HG03066 (cell line): Measurements from ENCODE around the gene INPPL1.

ENCODE experiments used
- ATAC-seq: cut with Tn5 transposase; IDR thresholded peaks from one replicate; pipeline ENCODE4 v1.9.1; 2021; ENCODE audit warnings: low read depth; ENCODE audit not compliant: unreplicated experiment

Gene INPPL1

GRCh38 chr11:72209101-72209500 is 15.5 kb upstream of the INPPL1 start:
- no peak for ATAC-seq

- no peak for ATAC-seq
These were observed 7.9 kb upstream of the INPPL1 start, which contains the start of gene FOLR2 for GRCh38 chr11:72216638-72217037. Gene FOLR2, plus strand, starts transcription at chr11:72216794. Its CDS starts 1,791 bp downstream, at chr11:72218585.

GRCh38 chr11:72217841-72218240 is 6.7 kb upstream of the INPPL1 start:
- no peak for ATAC-seq

GRCh38 chr11:72218251-72218745 is 6.3 kb upstream of the INPPL1 start:
- no peak for ATAC-seq

GRCh38 chr11:72220696-72221363 is 3.7 kb upstream of the INPPL1 start:
- no peak for ATAC-seq

GRCh38 chr11:72221386-72222075 is 3.0 kb upstream of the INPPL1 start:
- no peak for ATAC-seq

- ATAC-seq = no peak
These were observed 2.3 kb upstream of the INPPL1 start for GRCh38 chr11:72222106-72222891.

- ATAC-seq = peak; percentile 53
These were observed 1.5 kb upstream of the INPPL1 start for GRCh38 chr11:72222907-72223614.

GRCh38 chr11:72223615-72224563 is 678 bp upstream of the INPPL1 start:
- ATAC-seq = peak; percentile 47

- ATAC-seq = no peak
These were observed 914 bp downstream of the INPPL1 start for GRCh38 chr11:72225411-72225951.

GRCh38 chr11:72226701-72227100 is 2.1 kb downstream of the INPPL1 start:
- no peak for ATAC-seq

GRCh38 chr11:72227316-72228228 is 3.0 kb downstream of the INPPL1 start:
- ATAC-seq = no peak

GRCh38 chr11:72228229-72228843 is 3.8 kb downstream of the INPPL1 start:
- no peak for ATAC-seq

GRCh38 chr11:72228844-72229231 is 4.3 kb downstream of the INPPL1 start:
- ATAC-seq = no peak

- no peak for ATAC-seq
These were observed 4.9 kb downstream of the INPPL1 start for GRCh38 chr11:72229336-72229924.

GRCh38 chr11:72229925-72230763 is 5.6 kb downstream of the INPPL1 start:
- no peak for ATAC-seq
